GM18517 (cell line): ENCODE data around the gene NAA25.
"Not testable (repeated sequence)": the region's sequence is repeated elsewhere in the genome, so short reads cannot be mapped to it uniquely, and the experiment has no call there.

ENCODE experiments used
- ATAC-seq: cut with Tn5 transposase; IDR thresholded peaks from one replicate; pipeline ENCODE4 v1.9.1; 2021; ENCODE audit warnings: mild to moderate bottlenecking, moderate library complexity; ENCODE audit not compliant: unreplicated experiment

Gene NAA25

GRCh38 chr12:112116232-112117060 lies 7.9 kb upstream of the NAA25 start:
- no peak for ATAC-seq

- ATAC-seq, result no peak
Measured at GRCh38 chr12:112115259-112116045, 6.9 kb upstream of the NAA25 start.

GRCh38 chr12:112112409-112113133 lies 4.0 kb upstream of the NAA25 start:
- ATAC-seq, result no peak

- ATAC-seq, result no peak
Measured at GRCh38 chr12:112111931-112112330, 3.3 kb upstream of the NAA25 start.

GRCh38 chr12:112110787-112111662 lies 2.4 kb upstream of the NAA25 start:
- ATAC-seq, result not testable (repeated sequence)

GRCh38 chr12:112107306-112108201 lies 1.0 kb downstream of the NAA25 start:
- no peak for ATAC-seq

GRCh38 chr12:112105891-112106290 lies 2.7 kb downstream of the NAA25 start:
- no peak for ATAC-seq

GRCh38 chr12:112103758-112104503 lies 4.7 kb downstream of the NAA25 start:
- ATAC-seq, result no peak

GRCh38 chr12:112102746-112103145 lies 5.8 kb downstream of the NAA25 start:
- ATAC-seq, result not testable (repeated sequence)

GRCh38 chr12:112102127-112102526 lies 6.5 kb downstream of the NAA25 start:
- ATAC-seq, result no peak

GRCh38 chr12:112100500-112100899 lies 8.1 kb downstream of the NAA25 start:
- ATAC-seq, result not testable (repeated sequence)

GRCh38 chr12:112097641-112098040 lies 10.9 kb downstream of the NAA25 start:
- ATAC-seq, result no peak

GRCh38 chr12:112096667-112097066 lies 11.9 kb downstream of the NAA25 start:
- peak; percentile 34 for ATAC-seq

GRCh38 chr12:112096070-112096469 lies 12.5 kb downstream of the NAA25 start:
- ATAC-seq, result peak; percentile 67

GRCh38 chr12:112091563-112091962 lies 17.0 kb downstream of the NAA25 start:
- no peak for ATAC-seq

GRCh38 chr12:112087851-112088250 lies 20.7 kb downstream of the NAA25 start:
- no peak for ATAC-seq

GRCh38 chr12:112087055-112087850 lies 21.3 kb downstream of the NAA25 start:
- ATAC-seq, result no peak

GRCh38 chr12:112066566-112066965 lies 42.0 kb downstream of the NAA25 start:
- ATAC-seq, result no peak
